Tibial artery (tissue), 4 donors: ENCODE results near the gene ELF5.
A peak's percentile ranks its signal among the peaks of the same experiment; 100 is the strongest.

Experiments used
- DNase-seq, 2 donors: peaks; one replicate each; pipeline ENCODE4 v3.0.0-alpha.2; 2019
- H3K27ac ChIP-seq, 2 donors: fragments of 200-600 bp; sonication (generic) in 1 of 2; 1 replicate in 1 of 2; 2 replicates in 1 of 2; pipeline ENCODE4 v1.5.1; 2018 to 2019; ENCODE audit warnings: mild to moderate bottlenecking in 1 of 2
- H3K27me3 ChIP-seq, 2 donors: fragments of 200-600 bp; sonication (generic) in 1 of 2; one replicate each; pipeline versions ENCODE4 v1.5.1 to v1.6.0; 2016 to 2019
- H3K36me3 ChIP-seq, 3 donors: fragments of 200-600 bp; sonication (generic) in 2 of 3; one replicate each; pipeline ENCODE4 v1.5.1; 2016 to 2019; ENCODE audit warnings: mild to moderate bottlenecking in 2 of 3
- H3K4me1 ChIP-seq, 4 donors: fragments of 200-600 bp; sonication (generic) in 2 of 4; 1 replicate in 3 of 4; 2 replicates in 1 of 4; pipeline ENCODE4 v1.5.1; 2016 to 2019
- H3K4me3 ChIP-seq, 2 donors: fragments of 200-600 bp; sonication (generic) in 1 of 2; 1 replicate in 1 of 2; 2 replicates in 1 of 2; pipeline ENCODE4 v1.5.1; 2018 to 2019; ENCODE audit warnings: mild to moderate bottlenecking in 2 of 2
- H3K9me3 ChIP-seq, 3 donors: fragments of 200-600 bp; sonication (generic) in 1 of 3; one replicate each; pipeline ENCODE4 v1.5.1; 2016 to 2019
- CTCF ChIP-seq, 2 experiments: fragments of 200-600 bp in 1 of 2; fragments of 450-650 bp in 1 of 2; IDR thresholded peaks; one replicate each; pipeline ENCODE4 v1.5.1; 2017 to 2019; ENCODE audit warnings: antibody characterized with exemption in 2 of 2, mild to moderate bottlenecking in 1 of 2, moderate library complexity in 1 of 2
- intact Hi-C: fragments of 100-400 bp; cut with DNase I; formaldehyde crosslinking; loops from one replicate; pipeline ENCODE4 v1.15.0; 2023; ENCODE audit warnings: low total_unique reads

ELF5 gene

DNA sequence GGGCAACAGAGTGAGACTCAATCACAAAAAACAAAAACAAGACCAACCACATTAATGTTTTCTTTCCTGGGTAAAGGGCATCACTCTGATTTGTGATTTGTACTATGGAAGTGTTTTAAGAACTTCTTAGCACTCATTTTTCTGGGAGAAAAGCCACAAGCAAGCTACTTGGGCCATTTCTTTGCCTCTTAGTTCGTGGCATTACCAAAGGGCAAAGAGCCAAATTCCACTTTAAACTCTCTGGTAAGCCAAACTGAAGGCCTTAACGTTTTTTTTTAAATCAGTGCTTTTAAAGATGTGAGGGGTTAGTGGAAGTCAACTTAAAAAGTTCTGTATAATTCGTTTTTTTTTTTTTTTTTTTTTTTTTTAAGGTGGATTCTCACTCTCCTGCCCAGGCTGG is 37.9 kb downstream of the ELF5 start:
- intact Hi-C loops: no loop called here
- H3K27me3 ChIP-seq: no peaks in the 10 kb centered on the region
- no peak overlapping the region for H3K4me3 ChIP-seq
- DNase-seq: no peak
- H3K36me3 ChIP-seq: peaks cover 24 to 37% (median 35%) of the 10 kb centered on the region in 3 donors
- no peak for TF ChIP-seq CTCF (IDR thresholded peaks at IDR 0.05)
- H3K27ac ChIP-seq: no peak overlapping the region
- no peaks in the 10 kb centered on the region for H3K4me1 ChIP-seq
- H3K9me3 ChIP-seq: no peaks in the 10 kb centered on the region

- H3K4me3 ChIP-seq: no peak overlapping the region
- intact Hi-C loops: no loop called here
- no peaks in the 10 kb centered on the region for H3K27me3 ChIP-seq
- no peak for DNase-seq
- H3K4me1 ChIP-seq: no peaks in the 10 kb centered on the region
- no peak for TF ChIP-seq CTCF (IDR thresholded peaks at IDR 0.05)
- H3K36me3 ChIP-seq: peaks cover 43 to 57% (median 55%) of the 10 kb centered on the region in 3 donors
- H3K9me3 ChIP-seq: no peaks in the 10 kb centered on the region
- no peak overlapping the region for H3K27ac ChIP-seq
Measured at GRCh38 chr11:34473603-34474169, 39.9 kb downstream of the ELF5 start.

DNA sequence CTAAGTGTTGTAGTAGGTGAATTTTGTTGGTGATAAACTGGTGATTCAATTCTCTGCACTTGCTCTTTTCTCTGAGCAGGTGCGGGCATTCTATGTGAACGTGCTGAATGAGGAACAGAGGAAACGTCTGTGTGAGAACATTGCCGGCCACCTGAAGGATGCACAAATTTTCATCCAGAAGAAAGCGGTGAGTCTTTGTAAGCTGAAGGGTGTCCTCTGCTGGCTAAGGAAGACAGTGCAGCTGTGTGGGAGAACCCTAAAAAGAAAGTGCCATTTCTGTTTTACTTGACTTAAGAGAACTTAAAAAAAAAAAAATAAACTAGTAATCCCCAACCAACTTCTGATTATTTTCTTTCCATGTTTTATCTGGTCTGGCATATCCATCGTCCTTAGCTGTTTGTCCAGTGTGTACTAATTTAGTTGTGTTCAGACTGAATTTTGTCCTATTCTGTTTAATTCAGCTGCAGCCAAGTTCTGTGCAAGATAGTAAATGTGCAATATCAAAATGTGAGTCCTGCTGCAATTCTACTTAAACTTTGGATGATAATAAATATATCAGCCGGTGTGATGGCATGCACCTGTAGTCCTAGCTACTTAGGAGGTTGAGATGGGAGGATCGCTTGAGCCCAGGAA is 45.3 kb downstream of the ELF5 start:
- H3K36me3 ChIP-seq: peaks cover 93 to 96% (median 94%) of the 10 kb centered on the region in 3 donors

GRCh38 chr11:34466802-34467488 is 46.6 kb downstream of the ELF5 start:
- intact Hi-C loops: no loop called here
- no peak for TF ChIP-seq CTCF (IDR thresholded peaks at IDR 0.05)
- no peak overlapping the region for H3K4me3 ChIP-seq
- H3K27me3 ChIP-seq: no peaks in the 10 kb centered on the region
- DNase-seq: no peak
- no peak overlapping the region for H3K27ac ChIP-seq
- H3K4me1 ChIP-seq: no peaks in the 10 kb centered on the region
- H3K9me3 ChIP-seq: peaks cover 4 to 18% (median 5%) of the 10 kb centered on the region in 3 donors
- H3K36me3 ChIP-seq: peaks cover 93 to 96% (median 96%) of the 10 kb centered on the region in 3 donors

More for the DNA sequence above, 45.3 kb downstream of the ELF5 start:
- intact Hi-C loops: no loop called here
- Histone ChIP-seq H3K27me3 (no peaks in the 10 kb centered on the region), H3K9me3 (peaks cover 4 to 18% (median 5%) of the 10 kb centered on the region in 3 donors), H3K27ac (no peak overlapping the region), H3K4me3 (no peak overlapping the region), H3K4me1 (no peaks in the 10 kb centered on the region)
- peak in 1 of 2 experiments; percentile 18 for TF ChIP-seq CTCF (IDR thresholded peaks at IDR 0.05)
- DNase-seq: no peak

DNA sequence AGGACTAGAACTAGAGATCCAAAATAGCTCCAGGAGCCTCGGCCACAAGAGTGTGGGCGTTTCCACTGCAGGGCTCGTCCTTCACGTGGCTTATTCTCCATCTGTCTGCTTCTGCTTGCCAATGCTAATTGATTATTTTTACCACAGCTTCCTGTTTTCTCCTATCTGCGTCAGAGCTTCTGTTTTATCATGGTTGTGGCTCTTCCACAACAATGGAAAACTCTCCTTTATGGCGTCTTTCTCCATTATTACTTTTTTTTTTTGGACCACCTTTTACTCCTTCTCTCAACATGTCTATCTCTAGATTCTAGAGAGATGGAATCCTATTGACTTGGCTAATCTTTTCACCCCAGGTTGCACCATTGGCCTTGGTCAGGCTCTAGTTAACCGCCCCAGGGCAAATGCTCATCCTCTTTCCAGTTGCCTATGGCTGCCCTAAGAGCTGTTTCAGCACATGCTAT is 49.0 kb downstream of the ELF5 start:
- no peak overlapping the region for H3K4me3 ChIP-seq
- no peak for TF ChIP-seq CTCF (IDR thresholded peaks at IDR 0.05)
- intact Hi-C loops: no loop called here
- H3K9me3 ChIP-seq: peaks cover 4 to 18% (median 5%) of the 10 kb centered on the region in 3 donors
- H3K27ac ChIP-seq: no peak overlapping the region
- H3K4me1 ChIP-seq: no peaks in the 10 kb centered on the region
- H3K27me3 ChIP-seq: no peaks in the 10 kb centered on the region
- no peak for DNase-seq
- H3K36me3 ChIP-seq: peaks cover 86 to 94% (median 93%) of the 10 kb centered on the region in 3 donors
